Measurements from ENCODE around the gene ZNF536. TPM values are rescaled to one million over a fixed set of nuclear protein-coding genes. Genes with fewer than 3 reads are reported as not detected.

ZNF536 gene
- total RNA-seq, 1 experiment from 2014 or later = not detected

GRCh38 chr19:30393046-30393445 is 20.9 kb downstream of the ZNF536 start:
- Histone ChIP-seq H2AK5ac (ENCODE audit: insufficient read length, low read length) (no peak overlapping the region), H3T11ph (ENCODE audit: low read length) (no peak overlapping the region), H4K8ac (replicated peaks; ENCODE audit: insufficient read length, low read depth, low read length) (no peak overlapping the region), H4K5ac (ENCODE audit: insufficient read length, low read depth, low read length) (no peak overlapping the region), H2BK12ac (ENCODE audit: insufficient read length, low read depth, low read length) (no peak overlapping the region), H4K91ac (ENCODE audit: insufficient read length, low read depth, low read length) (no peak overlapping the region), H3K4ac (ENCODE audit: low read depth, low read length) (no peak overlapping the region), H3K4me1 (ENCODE audit: insufficient read depth, low read length) (peaks cover 9% of the 10 kb centered on the region; the same call in 1 of the 2 replicates), H2BK15ac (ENCODE audit: low read depth, low read length) (no peak overlapping the region), H3K9ac (ENCODE audit: extremely low read depth, insufficient read length, low read length) (no peak overlapping the region), H3K56ac (ENCODE audit: insufficient read length, low read depth, low read length) (no peak overlapping the region), H2AFZ (ENCODE audit: low read length) (no peak overlapping the region), H3K14ac (ENCODE audit: insufficient read depth, low read length) (no peak overlapping the region), H3K27me3 (ENCODE audit: insufficient read depth, low read length) (no peaks in the 10 kb centered on the region), H3K23ac (ENCODE audit: insufficient read length, low read depth, low read length) (no peak overlapping the region), H3K23me2 (ENCODE audit: insufficient read length, low read depth, low read length, poor library complexity, severe bottlenecking) (no peaks in the 10 kb centered on the region), H2BK5ac (ENCODE audit: insufficient read length, low read length) (no peak overlapping the region), H2BK120ac (ENCODE audit: low read depth, low read length, poor library complexity, severe bottlenecking) (no peak overlapping the region), H3K9me3 (ENCODE audit: control insufficient read depth, low read depth, low read length) (no peaks in the 10 kb centered on the region), H3K79me1 (ENCODE audit: insufficient read depth, low read depth, low read length, poor library complexity, severe bottlenecking) (no peaks in the 10 kb centered on the region), H2BK20ac (ENCODE audit: low read depth, low read length, poor library complexity, severe bottlenecking) (no peak overlapping the region), H3K79me2 (ENCODE audit: insufficient read depth, low read length) (no peaks in the 10 kb centered on the region), H3K18ac (ENCODE audit: insufficient read length, low read depth, low read length) (no peak overlapping the region), H4K20me1 (ENCODE audit: control insufficient read depth, insufficient read depth, insufficient read length) (no peaks in the 10 kb centered on the region), H3K4me2 (ENCODE audit: insufficient read depth, insufficient read length, low read length) (no peak overlapping the region), H3K27ac (ENCODE audit: insufficient read length, low read depth, low read length) (no peak overlapping the region)
- Mint-ChIP-seq H3K4me1 (peaks cover 43 to 45% of the 10 kb centered on the region in 2 experiments), H3K36me3 (ENCODE audit: insufficient read depth in 1 of 3, low read depth in 3 of 3) (no peaks in the 10 kb centered on the region), H3K4me3 (no peak overlapping the region; a peak in 1 of 5 replicates), H3K27ac (no peak overlapping the region), H3K27me3 (ENCODE audit: low read depth) (peaks cover 39% of the 10 kb centered on the region), H3K9me3 (no peaks in the 10 kb centered on the region; a peak in 1 of 5 replicates)
- no peak for DNase-seq
- no peak for TF ChIP-seq CTCF (conservative IDR thresholded peaks at IDR 0.05)
- WGBS (ENCODE audit: extremely low coverage, insufficient read length, low lambda C conversion rate) = no CpG with 5 or more reads among the region's 5 CpGs

Measured in H9 (cell line).